ENCODE data around the gene LRRC37B. TPM values are rescaled to one million over a fixed set of nuclear protein-coding genes. Genes with fewer than 3 reads are reported as not detected.
"Not testable (repeated sequence)": the region's sequence is repeated elsewhere in the genome, so short reads cannot be mapped to it uniquely, and the experiment has no call there.

Gene LRRC37B
- polyA plus RNA-seq, 3 donors, result 1.8 to 31.2 (median 2.1) TPM

DNA sequence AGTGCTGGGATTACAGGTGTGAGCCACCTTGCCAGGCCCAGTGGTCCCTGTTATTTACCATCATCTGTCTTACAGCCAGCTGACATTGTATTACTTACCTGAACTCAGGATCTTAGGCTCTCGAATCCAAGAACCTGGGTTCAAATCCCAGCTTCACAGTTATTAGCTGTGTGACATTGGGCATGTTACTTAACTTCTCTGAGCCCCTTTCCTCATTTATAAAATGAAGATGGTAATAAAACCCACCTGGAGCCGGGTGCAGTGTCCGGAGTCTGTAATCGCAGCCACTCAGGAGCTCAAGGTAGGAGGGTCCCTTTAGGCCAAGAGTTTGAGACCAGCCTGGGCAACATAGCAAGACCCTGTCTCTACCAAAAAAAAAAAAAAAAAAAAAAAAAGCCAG is 79.7 kb downstream of the LRRC37B start:
- H3K79me2 ChIP-seq (ENCODE audit: insufficient read depth, low read length); H3K4me3 Mint-ChIP-seq; H3K9me3 Mint-ChIP-seq; H2AFZ ChIP-seq (ENCODE audit: insufficient read depth, low read depth, low read length, poor library complexity, severe bottlenecking); H3K9ac ChIP-seq (ENCODE audit: insufficient read depth, low read length, poor library complexity, severe bottlenecking); H3K27me3 Mint-ChIP-seq (ENCODE audit: low read depth in 3 of 3); DNase-seq; H3K4me3 ChIP-seq (replicated peaks in 1 of 3; ENCODE audit: low read depth in 2 of 3, low read length in 3 of 3); H3K4me1 Mint-ChIP-seq; H3K4me2 ChIP-seq (replicated peaks; ENCODE audit: extremely low read depth, low read length, poor library complexity, severe bottlenecking); H3K27ac Mint-ChIP-seq; H3K36me3 Mint-ChIP-seq; H4K20me1 ChIP-seq (ENCODE audit: insufficient read depth, low read length); intact Hi-C loops (cut with micrococcal nuclease); H3K9me3 ChIP-seq (replicated peaks in 1 of 2; ENCODE audit: control insufficient read depth in 1 of 2, insufficient read depth in 1 of 2, low read length in 2 of 2); H3K27ac ChIP-seq (ENCODE audit: low read depth in 1 of 2, low read length in 2 of 2); H3K36me3 ChIP-seq (replicated peaks in 1 of 2; ENCODE audit: control insufficient read depth in 1 of 2, insufficient read depth in 2 of 2, low read length in 2 of 2); H3K27me3 ChIP-seq (ENCODE audit: control insufficient read depth in 2 of 2, insufficient read depth in 2 of 2, low read length in 2 of 2): not testable (repeated sequence)
- peaks cover 11 to 13% of the 10 kb centered on the region in 2 donors for H3K4me1 ChIP-seq (ENCODE audit: control insufficient read depth in 1 of 2, insufficient read depth in 2 of 2, low read length in 2 of 2)
- no CpG with 5 or more reads among the region's 4 CpGs for WGBS (ENCODE audit: insufficient coverage)

DNA sequence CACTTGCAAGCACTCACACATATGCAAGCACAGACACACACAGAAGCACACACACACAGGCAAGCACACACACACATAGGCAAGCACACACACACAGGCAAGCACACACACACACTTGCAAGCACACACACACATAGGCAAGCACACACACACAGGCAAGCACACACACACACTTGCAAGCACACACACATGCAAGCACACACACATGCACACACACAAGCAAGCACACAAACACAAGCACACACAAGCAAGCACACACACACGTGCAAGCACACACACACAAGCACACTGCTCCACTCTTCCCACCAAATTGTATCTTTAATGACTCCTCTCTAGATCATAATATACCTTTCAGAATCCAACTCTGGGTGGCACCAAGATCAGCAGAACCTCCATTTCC is 84.9 kb downstream of the LRRC37B start:
- H3K4me3 Mint-ChIP-seq; H2AFZ ChIP-seq (ENCODE audit: insufficient read depth, low read depth, low read length, poor library complexity, severe bottlenecking); DNase-seq; H3K27ac ChIP-seq (ENCODE audit: low read depth in 1 of 2, low read length in 2 of 2); H3K9ac ChIP-seq (ENCODE audit: insufficient read depth, low read length, poor library complexity, severe bottlenecking); H3K4me2 ChIP-seq (replicated peaks; ENCODE audit: extremely low read depth, low read length, poor library complexity, severe bottlenecking); H4K20me1 ChIP-seq (ENCODE audit: insufficient read depth, low read length); H3K9me3 ChIP-seq (replicated peaks in 1 of 2; ENCODE audit: control insufficient read depth in 1 of 2, insufficient read depth in 1 of 2, low read length in 2 of 2); H3K4me1 ChIP-seq (ENCODE audit: control insufficient read depth in 1 of 2, insufficient read depth in 2 of 2, low read length in 2 of 2); H3K9me3 Mint-ChIP-seq; H3K36me3 ChIP-seq (replicated peaks in 1 of 2; ENCODE audit: control insufficient read depth in 1 of 2, insufficient read depth in 2 of 2, low read length in 2 of 2); H3K36me3 Mint-ChIP-seq; H3K4me3 ChIP-seq (replicated peaks in 1 of 3; ENCODE audit: low read depth in 2 of 3, low read length in 3 of 3); H3K4me1 Mint-ChIP-seq; intact Hi-C loops (cut with micrococcal nuclease); H3K27me3 Mint-ChIP-seq (ENCODE audit: low read depth in 3 of 3); H3K79me2 ChIP-seq (ENCODE audit: insufficient read depth, low read length); H3K27me3 ChIP-seq (ENCODE audit: control insufficient read depth in 2 of 2, insufficient read depth in 2 of 2, low read length in 2 of 2); H3K27ac Mint-ChIP-seq: not testable (repeated sequence)
- WGBS (ENCODE audit: insufficient coverage), result no CpG with 5 or more reads among the region's 1 CpG

DNA sequence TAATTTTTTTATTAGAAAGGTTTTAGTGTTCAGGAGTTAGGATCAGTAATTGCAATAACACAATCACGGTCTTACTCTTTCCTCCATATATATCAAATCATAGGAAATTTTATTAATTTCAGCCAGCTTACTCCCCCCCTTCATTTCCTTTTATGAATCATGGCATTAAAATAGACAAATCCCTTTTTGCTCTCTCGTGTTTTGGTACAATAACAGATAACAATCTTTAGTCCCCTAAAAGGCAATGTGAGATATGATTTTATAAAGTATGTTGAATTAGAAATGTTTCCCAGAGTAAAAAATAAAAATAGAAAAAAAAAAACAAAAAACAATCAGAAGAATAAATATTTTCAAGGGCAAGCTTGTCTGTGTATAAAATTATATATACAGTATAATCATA is 92.5 kb downstream of the LRRC37B start:
- TF ChIP-seq, protein P1, sequence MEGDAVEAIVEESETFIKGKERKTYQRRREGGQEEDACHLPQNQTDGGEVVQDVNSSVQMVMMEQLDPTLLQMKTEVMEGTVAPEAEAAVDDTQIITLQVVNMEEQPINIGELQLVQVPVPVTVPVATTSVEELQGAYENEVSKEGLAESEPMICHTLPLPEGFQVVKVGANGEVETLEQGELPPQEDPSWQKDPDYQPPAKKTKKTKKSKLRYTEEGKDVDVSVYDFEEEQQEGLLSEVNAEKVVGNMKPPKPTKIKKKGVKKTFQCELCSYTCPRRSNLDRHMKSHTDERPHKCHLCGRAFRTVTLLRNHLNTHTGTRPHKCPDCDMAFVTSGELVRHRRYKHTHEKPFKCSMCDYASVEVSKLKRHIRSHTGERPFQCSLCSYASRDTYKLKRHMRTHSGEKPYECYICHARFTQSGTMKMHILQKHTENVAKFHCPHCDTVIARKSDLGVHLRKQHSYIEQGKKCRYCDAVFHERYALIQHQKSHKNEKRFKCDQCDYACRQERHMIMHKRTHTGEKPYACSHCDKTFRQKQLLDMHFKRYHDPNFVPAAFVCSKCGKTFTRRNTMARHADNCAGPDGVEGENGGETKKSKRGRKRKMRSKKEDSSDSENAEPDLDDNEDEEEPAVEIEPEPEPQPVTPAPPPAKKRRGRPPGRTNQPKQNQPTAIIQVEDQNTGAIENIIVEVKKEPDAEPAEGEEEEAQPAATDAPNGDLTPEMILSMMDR (IDR thresholded peaks at IDR 0.05), result no peak
- no peak overlapping the region for H3K27ac Mint-ChIP-seq
- no peaks in the 10 kb centered on the region for H3K79me2 ChIP-seq (ENCODE audit: insufficient read depth, low read length)
- WGBS (ENCODE audit: insufficient coverage), result no CpG with 5 or more reads among the region's 2 CpGs
- no peaks in the 10 kb centered on the region for H3K9me3 ChIP-seq (replicated peaks in 1 of 2; ENCODE audit: control insufficient read depth in 1 of 2, insufficient read depth in 1 of 2, low read length in 2 of 2)
- no peaks in the 10 kb centered on the region for H3K36me3 Mint-ChIP-seq
- DNase-seq, result no peak
- H2AFZ ChIP-seq (ENCODE audit: insufficient read depth, low read depth, low read length, poor library complexity, severe bottlenecking), result no peak overlapping the region
- H3K9ac ChIP-seq (ENCODE audit: insufficient read depth, low read length, poor library complexity, severe bottlenecking), result no peak overlapping the region
- H4K20me1 ChIP-seq (ENCODE audit: insufficient read depth, low read length), result no peaks in the 10 kb centered on the region
- no peak overlapping the region for H3K27ac ChIP-seq (ENCODE audit: low read depth in 1 of 2, low read length in 2 of 2)
- H3K27me3 ChIP-seq (ENCODE audit: control insufficient read depth in 2 of 2, insufficient read depth in 2 of 2, low read length in 2 of 2), result no peaks in the 10 kb centered on the region
- H3K36me3 ChIP-seq (replicated peaks in 1 of 2; ENCODE audit: control insufficient read depth in 1 of 2, insufficient read depth in 2 of 2, low read length in 2 of 2), result no peaks in the 10 kb centered on the region
- no peak overlapping the region for H3K4me3 ChIP-seq (replicated peaks in 1 of 3; ENCODE audit: low read depth in 2 of 3, low read length in 3 of 3)
- H3K9me3 Mint-ChIP-seq, result peaks cover 0 to 1% (median 0%) of the 10 kb centered on the region in 7 donors
- peaks cover 13% of the 10 kb centered on the region in 2 donors for H3K4me1 ChIP-seq (ENCODE audit: control insufficient read depth in 1 of 2, insufficient read depth in 2 of 2, low read length in 2 of 2)
- H3K4me1 Mint-ChIP-seq, result peaks cover 18% of the 10 kb centered on the region
- no peak overlapping the region for H3K4me2 ChIP-seq (replicated peaks; ENCODE audit: extremely low read depth, low read length, poor library complexity, severe bottlenecking)
- H3K4me3 Mint-ChIP-seq, result no peak overlapping the region
- peaks cover 0 to 5% (median 3%) of the 10 kb centered on the region in 3 donors for H3K27me3 Mint-ChIP-seq (ENCODE audit: low read depth in 3 of 3)
- intact Hi-C loops (cut with micrococcal nuclease), result no loop called here

DNA sequence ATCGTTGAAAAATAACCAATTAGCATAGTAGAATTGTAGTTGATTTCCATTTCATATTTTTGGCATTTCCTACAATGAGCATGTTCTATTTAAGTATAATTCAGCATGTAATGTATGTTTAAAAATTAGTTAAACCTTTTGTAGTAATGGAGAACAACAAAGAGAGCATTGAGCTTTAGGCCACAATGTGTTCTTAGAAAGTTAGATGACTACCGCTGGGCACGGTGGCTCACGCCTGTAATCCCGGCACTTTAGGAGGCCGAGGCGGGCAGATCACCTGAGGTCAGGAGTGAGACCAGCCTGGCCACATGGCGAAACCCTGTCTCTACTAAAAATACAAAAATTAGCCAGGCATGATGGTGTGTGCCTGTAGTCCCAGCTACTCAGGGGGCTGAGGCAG is 93.1 kb downstream of the LRRC37B start:
- peaks cover 20% of the 10 kb centered on the region for H3K4me1 Mint-ChIP-seq
- 100% methylated on average over 1 of the region's 8 CpGs for WGBS (ENCODE audit: insufficient coverage)
- DNase-seq; H3K27me3 ChIP-seq (ENCODE audit: control insufficient read depth in 2 of 2, insufficient read depth in 2 of 2, low read length in 2 of 2); H2AFZ ChIP-seq (ENCODE audit: insufficient read depth, low read depth, low read length, poor library complexity, severe bottlenecking); H3K27me3 Mint-ChIP-seq (ENCODE audit: low read depth in 3 of 3); H3K4me2 ChIP-seq (replicated peaks; ENCODE audit: extremely low read depth, low read length, poor library complexity, severe bottlenecking); H3K4me3 Mint-ChIP-seq; H3K27ac ChIP-seq (ENCODE audit: low read depth in 1 of 2, low read length in 2 of 2); H3K79me2 ChIP-seq (ENCODE audit: insufficient read depth, low read length); H3K9ac ChIP-seq (ENCODE audit: insufficient read depth, low read length, poor library complexity, severe bottlenecking); H3K36me3 Mint-ChIP-seq; H3K9me3 Mint-ChIP-seq; H3K9me3 ChIP-seq (replicated peaks in 1 of 2; ENCODE audit: control insufficient read depth in 1 of 2, insufficient read depth in 1 of 2, low read length in 2 of 2); H4K20me1 ChIP-seq (ENCODE audit: insufficient read depth, low read length); H3K27ac Mint-ChIP-seq; H3K4me3 ChIP-seq (replicated peaks in 1 of 3; ENCODE audit: low read depth in 2 of 3, low read length in 3 of 3); intact Hi-C loops (cut with micrococcal nuclease); H3K36me3 ChIP-seq (replicated peaks in 1 of 2; ENCODE audit: control insufficient read depth in 1 of 2, insufficient read depth in 2 of 2, low read length in 2 of 2): not testable (repeated sequence)
- peaks cover 13 to 14% of the 10 kb centered on the region in 2 donors for H3K4me1 ChIP-seq (ENCODE audit: control insufficient read depth in 1 of 2, insufficient read depth in 2 of 2, low read length in 2 of 2)
